ENCODE data around the gene ZBTB43. TPM values are rescaled to one million over a fixed set of nuclear protein-coding genes. Genes with fewer than 3 reads are reported as not detected.
A peak's percentile ranks its signal among the peaks of the same experiment; 100 is the strongest.

The ZBTB43 gene
- total RNA-seq, 1 donor from 2014 or later: 21.9 TPM

DNA sequence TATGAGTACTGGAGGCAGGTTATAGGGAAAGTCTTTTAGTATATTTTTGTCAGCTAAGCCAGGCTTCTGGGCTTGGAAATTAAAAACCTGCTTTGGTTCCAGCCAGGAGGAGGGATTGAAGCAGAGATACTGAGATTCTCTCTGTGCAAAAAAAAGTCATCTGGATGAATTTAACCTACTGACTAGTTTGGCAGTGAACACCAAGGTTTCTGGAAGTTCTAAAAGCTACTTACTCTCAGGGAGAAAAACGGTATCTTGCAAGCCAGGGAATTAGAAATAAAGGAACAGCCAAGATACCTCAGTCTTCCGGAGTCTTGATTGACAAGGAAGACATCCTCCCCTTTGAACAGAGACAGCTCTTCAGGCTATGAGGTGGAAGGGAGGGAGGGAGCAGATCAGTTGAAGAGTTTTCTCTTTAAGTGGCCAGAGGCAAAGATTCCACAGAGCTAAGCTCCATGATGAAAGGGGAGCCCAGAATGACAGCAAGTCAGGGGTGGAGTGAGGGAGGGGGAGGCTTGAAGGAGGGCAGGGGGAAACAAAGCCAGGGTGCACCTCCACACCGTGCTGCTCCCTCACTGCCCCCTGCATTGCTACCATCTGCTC, 47.3 kb downstream of the ZBTB43 start:
- DNase-seq (ENCODE audit: low read depth) (no peak), FAIRE-seq (no peak)
- TF ChIP-seq CTCF (IDR thresholded peaks at IDR 0.05; ENCODE audit: insufficient read depth, low read length, severe bottlenecking): no peak
- H3K4me3 ChIP-seq (ENCODE audit: low read depth, low read length): no peak overlapping the region
- H3K36me3 ChIP-seq (ENCODE audit: control insufficient read depth, insufficient read depth, low read length): no peaks in the 10 kb centered on the region
- H3K27me3 ChIP-seq (ENCODE audit: control insufficient read depth, insufficient read depth, low read length): peaks cover 3% of the 10 kb centered on the region

DNA sequence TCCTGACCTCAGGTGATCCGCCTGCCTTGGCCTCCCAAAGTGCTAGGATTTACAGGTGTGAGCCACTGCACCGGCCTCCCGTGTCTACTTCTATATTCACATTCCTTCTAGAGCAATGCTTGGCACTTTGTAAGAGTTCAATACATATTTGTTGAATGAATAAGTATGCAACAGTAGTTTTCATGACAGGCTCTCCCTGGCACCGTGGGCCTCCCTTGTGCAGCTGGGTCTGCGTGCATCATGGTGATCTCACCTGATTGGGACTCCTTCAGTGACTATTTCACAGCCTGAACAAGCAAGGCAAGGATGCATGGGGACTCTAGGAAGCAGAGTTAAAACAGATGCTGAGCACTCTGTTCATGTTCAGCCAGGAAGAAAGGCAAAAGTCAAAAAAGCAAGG, 48.8 kb downstream of the ZBTB43 start:
- H3K36me3 ChIP-seq (ENCODE audit: control insufficient read depth, insufficient read depth, low read length): no peaks in the 10 kb centered on the region
- FAIRE-seq (no peak), DNase-seq (ENCODE audit: low read depth) (peak; percentile 77)

DNA sequence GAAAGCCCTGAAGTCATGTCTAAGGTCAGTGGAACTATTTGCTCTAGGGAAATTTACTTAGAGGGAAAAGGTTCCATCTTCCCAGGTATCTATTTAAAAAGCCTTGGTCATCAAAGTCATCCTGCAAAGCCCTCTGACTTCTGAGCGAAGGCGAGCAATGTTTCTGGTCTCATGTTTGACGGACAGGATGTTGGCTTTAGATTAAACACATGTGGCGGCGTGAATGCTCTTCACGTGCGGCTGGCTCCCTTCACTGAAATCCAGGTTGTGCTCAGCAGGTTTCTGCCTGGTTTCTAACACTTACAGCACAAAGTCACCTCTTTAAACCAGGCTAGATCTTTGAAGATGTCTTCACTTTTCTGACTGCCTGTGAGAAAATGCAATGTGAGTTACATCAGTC, 49.9 kb downstream of the ZBTB43 start:
- DNase-seq (ENCODE audit: low read depth): no peak
- Histone ChIP-seq H3K27me3 (ENCODE audit: control insufficient read depth, insufficient read depth, low read length) (peaks cover 3% of the 10 kb centered on the region), H3K4me3 (ENCODE audit: low read depth, low read length) (no peak overlapping the region), H3K36me3 (ENCODE audit: control insufficient read depth, insufficient read depth, low read length) (no peaks in the 10 kb centered on the region)
- TF ChIP-seq CTCF (IDR thresholded peaks at IDR 0.05; ENCODE audit: insufficient read depth, low read length, severe bottlenecking): no peak
- no peak for FAIRE-seq

More for the DNA sequence above, 48.8 kb downstream of the ZBTB43 start:
- TF ChIP-seq CTCF (IDR thresholded peaks at IDR 0.05; ENCODE audit: insufficient read depth, low read length, severe bottlenecking): no peak
- Histone ChIP-seq H3K27me3 (ENCODE audit: control insufficient read depth, insufficient read depth, low read length) (peaks cover 3% of the 10 kb centered on the region), H3K4me3 (ENCODE audit: low read depth, low read length) (no peak overlapping the region)

- no peak for DNase-seq (ENCODE audit: low read depth)
- no peak for FAIRE-seq
- no peaks in the 10 kb centered on the region for H3K27me3 ChIP-seq (ENCODE audit: control insufficient read depth, insufficient read depth, low read length)
- H3K36me3 ChIP-seq (ENCODE audit: control insufficient read depth, insufficient read depth, low read length): no peaks in the 10 kb centered on the region
- H3K4me3 ChIP-seq (ENCODE audit: low read depth, low read length): no peak overlapping the region
- no peak for TF ChIP-seq CTCF (IDR thresholded peaks at IDR 0.05; ENCODE audit: insufficient read depth, low read length, severe bottlenecking)
Measured at GRCh38 chr9:126856326-126856877, 51.6 kb downstream of the ZBTB43 start.

DNA sequence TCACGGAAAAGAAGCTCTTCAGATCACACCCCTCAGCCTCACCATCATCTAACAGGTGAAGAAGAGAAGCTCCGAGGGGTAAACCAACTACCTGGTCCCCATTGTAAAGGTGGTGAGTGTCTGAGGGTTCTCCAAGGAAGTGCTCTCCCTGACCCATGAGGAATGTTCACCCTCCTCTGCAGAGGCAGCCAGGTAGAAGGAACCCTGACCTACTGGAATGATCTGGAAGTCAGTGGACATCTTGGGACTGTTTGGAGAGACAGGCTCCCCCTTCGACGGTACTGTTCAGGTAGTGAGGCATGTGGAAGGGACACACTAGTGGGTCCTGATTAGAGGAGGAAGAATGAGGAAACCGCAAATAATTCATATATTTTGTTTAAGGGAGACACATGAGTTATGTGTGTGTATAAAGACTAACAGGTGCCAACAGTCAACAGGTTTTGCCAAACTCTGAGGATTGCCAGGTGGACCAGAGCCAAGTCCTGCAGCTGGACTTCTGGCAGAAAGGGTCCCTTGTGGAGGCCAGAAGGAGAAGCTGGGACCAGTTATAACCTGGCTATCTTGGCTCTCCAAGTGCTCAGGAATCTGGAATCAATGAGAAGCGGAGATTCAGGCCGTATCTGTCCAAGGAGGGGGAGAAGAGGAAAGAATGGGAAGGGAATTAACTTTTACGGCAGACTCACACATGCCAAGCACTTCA, 52.6 kb downstream of the ZBTB43 start:
- TF ChIP-seq CTCF (IDR thresholded peaks at IDR 0.05; ENCODE audit: insufficient read depth, low read length, severe bottlenecking): no peak
- Histone ChIP-seq H3K4me3 (ENCODE audit: low read depth, low read length) (no peak overlapping the region), H3K27me3 (ENCODE audit: control insufficient read depth, insufficient read depth, low read length) (no peaks in the 10 kb centered on the region), H3K36me3 (ENCODE audit: control insufficient read depth, insufficient read depth, low read length) (no peaks in the 10 kb centered on the region)
- DNase-seq (ENCODE audit: low read depth) (no peak), FAIRE-seq (no peak)
